Cerebellar cortex (tissue), 1 donor: ENCODE measurements around the gene BLOC1S1.

Experiments used
- DNase-seq: peaks from one replicate; pipeline ENCODE4 v3.0.0-alpha.2; 2015; ENCODE audit warnings: low spot score

The BLOC1S1 gene

GRCh38 chr12:55711786-55712553 is 3.9 kb upstream of the BLOC1S1 start:
- no peak for DNase-seq

GRCh38 chr12:55712700-55713415 is 3.0 kb upstream of the BLOC1S1 start:
- DNase-seq: no peak

- no peak for DNase-seq
Measured at GRCh38 chr12:55713721-55714120, 2.1 kb upstream of the BLOC1S1 start.

- no peak for DNase-seq
Measured at GRCh38 chr12:55715169-55715764, 579 bp upstream of the BLOC1S1 start.

GRCh38 chr12:55716582-55716957 is 724 bp downstream of the BLOC1S1 start:
- DNase-seq: no peak

- no peak for DNase-seq
Measured at GRCh38 chr12:55717011-55718007, 1.5 kb downstream of the BLOC1S1 start.

GRCh38 chr12:55718015-55718414 is 2.2 kb downstream of the BLOC1S1 start:
- no peak for DNase-seq

- DNase-seq: no peak
Measured at GRCh38 chr12:55718624-55719275, 2.9 kb downstream of the BLOC1S1 start.

GRCh38 chr12:55719371-55719770 is 3.5 kb downstream of the BLOC1S1 start:
- DNase-seq: no peak

GRCh38 chr12:55720071-55720564 is 4.3 kb downstream of the BLOC1S1 start, which contains the start of gene RDH5:
Gene RDH5 (plus strand): TSS chr12:55720393. CDS start chr12:55721185, 792 bp downstream.
- DNase-seq: no peak

- DNase-seq: peak; percentile 63
Measured at GRCh38 chr12:55720894-55721444, 5.1 kb downstream of the BLOC1S1 start.

- DNase-seq: no peak
Measured at GRCh38 chr12:55721601-55722213, 5.9 kb downstream of the BLOC1S1 start.

- DNase-seq: no peak
Measured at GRCh38 chr12:55722948-55723347, 7.1 kb downstream of the BLOC1S1 start.

- no peak for DNase-seq
Measured at GRCh38 chr12:55723516-55724225, 7.8 kb downstream of the BLOC1S1 start.

GRCh38 chr12:55724226-55724939 is 8.5 kb downstream of the BLOC1S1 start:
- peak; percentile 70 for DNase-seq

- DNase-seq: no peak
Measured at GRCh38 chr12:55724940-55725309, 9.1 kb downstream of the BLOC1S1 start.

GRCh38 chr12:55725556-55725955 is 9.7 kb downstream of the BLOC1S1 start:
- no peak for DNase-seq

GRCh38 chr12:55726971-55727370 is 11.1 kb downstream of the BLOC1S1 start:
- no peak for DNase-seq

GRCh38 chr12:55727643-55728185 is 11.9 kb downstream of the BLOC1S1 start:
- no peak for DNase-seq
